GM12878 (cell line): ENCODE results near the gene CHCHD6. TPM values are rescaled to one million over a fixed set of nuclear protein-coding genes. Genes with fewer than 3 reads are reported as not detected.

Experiments
- ATAC-seq: fragments of 200-7000 bp; cut with Tn5 transposase; 3 replicates; pipeline ENCODE4 v1.9.1; 2020; ENCODE audit warnings: mild to moderate bottlenecking, moderate library complexity
- BruUV-seq: library from RNA; stranded (reverse); fragments of 400-500 nt; replicated peaks from 2 replicates; lab custom pipeline; 2021; lab: Mats Ljungman, UMichigan
- CTCF ChIA-PET: fragments of 300-600 bp; sonication (Branson Sonifier 250); formaldehyde crosslinking; extraction: SDS; loops from one replicate; lab custom pipeline; 2021; ENCODE audit warnings: inconsistent platforms; lab: Yijun Ruan, JAX
- POLR2A ChIA-PET: fragments of 350-600 bp; formaldehyde crosslinking; extraction: SDS; loops from one replicate; lab custom pipeline; 2021; ENCODE audit warnings: inconsistent platforms; lab: Charles Lee
- RAD21 ChIA-PET: fragments of 300-600 bp; sonication (Branson Sonifier 250); formaldehyde crosslinking; loops from one replicate; lab custom pipeline; 2023; ENCODE audit warnings: antibody characterized with exemption; ENCODE audit not compliant: unreplicated experiment; lab: Charles Lee
- SMC1A ChIA-PET: fragments of 300-600 bp; sonication (Branson Sonifier 250); formaldehyde crosslinking; loops from one replicate; lab custom pipeline; 2023; ENCODE audit not compliant: unreplicated experiment, uncharacterized antibody; lab: Charles Lee
- DNase-seq: peaks from one replicate; pipeline ENCODE4 v3.0.0-alpha.2; 2011; ENCODE audit warnings: low read depth, low spot score
- FAIRE-seq: peaks from 3 replicates; lab custom pipeline; 2011; peaks lifted over from hg19 to GRCh38; lab: Jason Lieb, UNC
- H2AFZ ChIP-seq: 2 replicates; pipeline ENCODE4 v1.6.0; 2011; ENCODE audit warnings: low read depth, low read length, control low read depth; ENCODE audit not compliant: control insufficient read depth
- H3K27ac ChIP-seq: 2 replicates; pipeline ENCODE4 v1.5.1; 2011; ENCODE audit warnings: control low read depth; ENCODE audit not compliant: control insufficient read depth, insufficient read depth
- H3K27me3 ChIP-seq, 2 experiments: replicated peaks in 1 of 2; 2 replicates each; pipeline versions ENCODE4 v1.6.0 to v1.6.1; 2011; ENCODE audit warnings: low read length in 1 of 2; ENCODE audit not compliant: control insufficient read depth in 2 of 2, insufficient read depth in 2 of 2
- H3K36me3 ChIP-seq, 2 experiments: 2 replicates each; pipeline ENCODE4 v1.5.1; 2011; ENCODE audit warnings: low read length in 1 of 2; ENCODE audit not compliant: control insufficient read depth in 2 of 2, insufficient read depth in 2 of 2
- H3K4me1 ChIP-seq: 2 replicates; pipeline ENCODE4 v1.6.1; 2011; ENCODE audit warnings: mild to moderate bottlenecking, low read length, moderate library complexity, mixed read lengths; ENCODE audit not compliant: control insufficient read depth, insufficient read depth
- H3K4me2 ChIP-seq: 2 replicates; pipeline ENCODE4 v1.6.0; 2011; ENCODE audit warnings: control low read depth; ENCODE audit not compliant: control insufficient read depth, insufficient read depth
- H3K4me3 ChIP-seq: fragments of 200-600 bp; sonication (generic); 2 replicates; pipeline ENCODE4 v1.5.1; 2016
- H3K79me2 ChIP-seq: 2 replicates; pipeline ENCODE4 v1.6.0; 2011; ENCODE audit warnings: low read length; ENCODE audit not compliant: control insufficient read depth, insufficient read depth
- H3K9ac ChIP-seq: 2 replicates; pipeline ENCODE4 v1.8.0; 2011; ENCODE audit warnings: low read length, control low read depth, mixed read lengths; ENCODE audit not compliant: control insufficient read depth, insufficient read depth
- H3K9me3 ChIP-seq: replicated peaks from 3 replicates; pipeline ENCODE4 v1.5.1; 2011; ENCODE audit warnings: mild to moderate bottlenecking, low read length; ENCODE audit not compliant: control insufficient read depth, insufficient read depth
- H4K20me1 ChIP-seq: 2 replicates; pipeline ENCODE4 v1.6.0; 2011; ENCODE audit not compliant: control insufficient read depth, insufficient read depth
- ATF3 ChIP-seq: IDR thresholded peaks from 2 replicates; pipeline ENCODE4 v1.6.1; 2011; ENCODE audit warnings: low read depth, mild to moderate bottlenecking, low read length, moderate library complexity, borderline replicate concordance; ENCODE audit errors: extremely low read depth
- CTCF ChIP-seq, 3 experiments: IDR thresholded peaks in 2 of 3; conservative IDR thresholded peaks in 1 of 3; 2 replicates each; pipeline ENCODE4 v1.5.1; 2011; ENCODE audit warnings: low read depth in 3 of 3, low read length in 3 of 3, mild to moderate bottlenecking in 3 of 3, control low read depth in 2 of 3, moderate library complexity in 2 of 3, inconsistent platforms in 1 of 3, mixed read lengths in 1 of 3; ENCODE audit not compliant: control insufficient read depth in 2 of 3, insufficient read depth in 1 of 3; ENCODE audit errors: extremely low read depth in 1 of 3
- EZH2 ChIP-seq: IDR thresholded peaks from 2 replicates; pipeline ENCODE4 v1.6.1; 2012; ENCODE audit warnings: low read depth, mild to moderate bottlenecking, control low read depth, inconsistent platforms, low read length, borderline replicate concordance; ENCODE audit not compliant: control insufficient read depth
- POLR2A ChIP-seq: IDR thresholded peaks from 2 replicates; pipeline ENCODE4 v1.6.1; 2011; ENCODE audit warnings: low read depth, mild to moderate bottlenecking, low read length
- POLR2AphosphoS5 ChIP-seq: IDR thresholded peaks from 2 replicates; pipeline ENCODE4 v1.6.1; 2011; ENCODE audit warnings: mild to moderate bottlenecking, low read length, inconsistent platforms
- PRDM15 ChIP-seq: fragments of 450-650 bp; formaldehyde crosslinking; IDR thresholded peaks from 2 replicates; pipeline ENCODE4 v1.4.0; 2020; ENCODE audit warnings: mild to moderate bottlenecking, moderate library complexity
- RCOR1 ChIP-seq: conservative IDR thresholded peaks from 2 replicates; pipeline ENCODE4 v1.6.1; 2012; ENCODE audit warnings: low read depth, low read length, improper control_type of control experiment
- REST ChIP-seq: IDR thresholded peaks from 2 replicates; pipeline ENCODE4 v1.6.1; 2012; ENCODE audit warnings: mild to moderate bottlenecking, low read depth, low read length
- SREBF2 ChIP-seq: IDR thresholded peaks from 2 replicates; pipeline ENCODE4 v1.6.1; 2012; ENCODE audit warnings: mild to moderate bottlenecking, low read length
- STAT1 ChIP-seq: fragments of 450-650 bp; conservative IDR thresholded peaks from 2 replicates; pipeline ENCODE4 v1.6.1; 2014; ENCODE audit warnings: antibody characterized with exemption, mild to moderate bottlenecking
- YBX1 ChIP-seq: fragments of 450-650 bp; IDR thresholded peaks from 2 replicates; pipeline ENCODE4 v1.6.1; 2016; ENCODE audit warnings: antibody characterized with exemption
- WGBS: methylation state at CpG from one replicate; pipeline ENCODE4 v1.1.6; 2016; ENCODE audit warnings: low lambda C conversion rate; ENCODE audit not compliant: insufficient replicate concordance, insufficient coverage; ENCODE audit errors: missing lambda C conversion rate; 5-methylcytosine and 5-hydroxymethylcytosine counted together
- in situ Hi-C: fragments of 300-500 bp; cut with MboI; formaldehyde crosslinking; loops from 9 replicates; pipeline ENCODE4 v1.14.3; 2018; ENCODE audit warnings: mixed read lengths
- intact Hi-C: fragments of 100-400 bp; cut with micrococcal nuclease; formaldehyde crosslinking; loops from one replicate; pipeline ENCODE4 v1.14.2; 2022; ENCODE audit not compliant: unreplicated experiment
- polyA plus RNA-seq, 11 experiments: library from polyadenylated mRNA; depleted of rRNA in 4 of 11; unstranded in 6 of 11; stranded (reverse) in 5 of 11; fragments of >200 nt; fragmentation: Nextera tagmentation in 4 of 11; fragmentation: Illumina TruSeq in 1 of 11; extraction: Ambion mirVana in 4 of 11; extraction: Trizol in 1 of 11; gene quantifications; 1 replicate in 1 of 11; 2 replicates in 10 of 11; pipeline versions ENCODE4 v1.2.1 to v1.2.3, GENCODE V29; 2011 to 2016; ENCODE audit warnings: inconsistent platforms in 2 of 11, missing spikeins in 2 of 11, low read depth in 1 of 11
- total RNA-seq, 4 experiments: library from RNA; depleted of rRNA in 3 of 4; stranded (reverse); fragments of >200 nt in 3 of 4; fragmentation: Illumina TruSeq in 1 of 4; extraction: Trizol in 1 of 4; gene quantifications; 2 replicates each; pipeline versions ENCODE4 v1.2.1 to v1.2.3, GENCODE V29; 2013 to 2021

CHCHD6 gene
- total and polyA plus RNA-seq, 10 of the 15 experiments (the other 5 are each of a cell fraction or from before 2014, with no cell fraction given) = 2.7 to 16.7 (median 12.3) TPM

- Histone ChIP-seq H3K4me2 (no peak overlapping the region), H3K27me3 (peaks cover 0 to 2% of the 10 kb centered on the region in 2 experiments; a peak in 1 of 4 replicates), H3K4me1 (0 out of 2 replicates have a peak, but pooled peaks cover 3% of the 10 kb centered on the region)
- DNase-seq (no peak), FAIRE-seq (no peak)
- POLR2A ChIA-PET = no interaction called here
- CTCF ChIA-PET = interaction anchor here (0.5 to 4.4 kb wide), 5 partner anchors 9 to 1219 kb away, joined by 3 to 15 read pairs (median 4); no protein-coding TSS in a partner anchor
- in situ Hi-C loops = loop anchor here (5.0 kb wide), 1 partner anchor 780 kb away; no protein-coding TSS in a partner anchor
- TF ChIP-seq RCOR1 (no peak), STAT1 (no peak), SREBF2 (no peak), POLR2AphosphoS5 (no peak), REST (no peak), EZH2 (no peak), YBX1 (no peak), POLR2A (no peak), CTCF (IDR thresholded peaks at IDR 0.05 in 2 of 3, conservative IDR thresholded peaks at IDR 0.05 in 1 of 3; ENCODE audit: control insufficient read depth in 2 of 3, extremely low read depth in 1 of 3, insufficient read depth in 1 of 3, low read depth in 3 of 3, low read length in 3 of 3) (no peak), PRDM15 (CRISPR knock-in tag) (no peak), ATF3 (no peak)
- TF ChIP-seq, all 136 proteins: peak for 0
- ChIA-PET RAD21 (no interaction called here), SMC1A (no interaction called here)
- no TSS peak for BruUV-seq
- no peaks in the 10 kb centered on the region; the same call in 1 of the 3 replicates for H3K9me3 ChIP-seq
- no peaks in the 10 kb centered on the region for H4K20me1 ChIP-seq
- H3K36me3 ChIP-seq = no peaks in the 10 kb centered on the region
- H3K27ac ChIP-seq = no peak overlapping the region
- no peak overlapping the region for H3K9ac ChIP-seq
- H3K79me2 ChIP-seq = no peaks in the 10 kb centered on the region
- no peak for ATAC-seq
- no peak overlapping the region for H3K4me3 ChIP-seq
- intact Hi-C loops = no loop called here
- H2AFZ ChIP-seq = no peak overlapping the region
- WGBS = 14% methylated on average over 7 of the region's 7 CpGs
These were observed 26.9 kb upstream of the CHCHD6 start for GRCh38 chr3:126676919-126677705.
